ENCODE results near the gene SLC5A6. TPM values are rescaled to one million over a fixed set of nuclear protein-coding genes. Genes with fewer than 3 reads are reported as not detected.

The SLC5A6 gene
- total and polyA plus RNA-seq, 2 of the 4 experiments (the other 2 are of a cell fraction): 28.8 to 34.2 TPM

- H3K9ac ChIP-seq (ENCODE audit: low read depth, low read length): no peak overlapping the region
- H2BK120ac ChIP-seq (ENCODE audit: low read depth, low read length): no peak overlapping the region
- no CpG with 5 or more reads among the region's 2 CpGs for WGBS, 2 experiments (ENCODE audit: extremely low coverage in 2 of 2, insufficient read length in 1 of 2)
- H2AFZ ChIP-seq (replicated peaks; ENCODE audit: low read length, poor library complexity): no peak overlapping the region
- peak overlapping the region; percentile 35 for H2AK9ac ChIP-seq (replicated peaks; ENCODE audit: low read depth, low read length, poor library complexity)
- H4K91ac ChIP-seq (ENCODE audit: insufficient read depth, low read depth, low read length): no peak overlapping the region
- H3K9me1 ChIP-seq (ENCODE audit: insufficient read depth, low read length): no peaks in the 10 kb centered on the region; the same call in 1 of the 2 replicates
- POLR2A ChIA-PET (ENCODE audit: unreplicated experiment): no interaction called here
- no peak overlapping the region for H3K4me3 ChIP-seq (ENCODE audit: insufficient read depth, low read depth, low read length)
- no peak overlapping the region for H3K4me2 ChIP-seq (ENCODE audit: low read depth, low read length)
- no peak overlapping the region for H3K23ac ChIP-seq (ENCODE audit: low read depth, low read length)
- no peak overlapping the region for H4K5ac ChIP-seq (ENCODE audit: low read depth, low read length)
- dilution Hi-C loops (cut with HindIII; ENCODE audit: low sequenced_read_pairs, unreplicated experiment): no loop called here
- H4K8ac ChIP-seq (ENCODE audit: low read depth in 2 of 2, low read length in 2 of 2): no peak overlapping the region
- H3K9me3 ChIP-seq (ENCODE audit: control insufficient read depth, insufficient read depth, low read length): no peaks in the 10 kb centered on the region
- no peak overlapping the region for H2BK20ac ChIP-seq (ENCODE audit: low read depth, low read length)
- intact Hi-C loops (cut with micrococcal nuclease): no loop called here
- CTCF ChIA-PET: no interaction called here
- no peak overlapping the region for H3K27ac ChIP-seq (ENCODE audit: insufficient read depth, low read length)
- H3K4me1 ChIP-seq (ENCODE audit: control insufficient read depth, insufficient read depth, low read length): no peaks in the 10 kb centered on the region
- in situ Hi-C loops (cut with MboI; ENCODE audit: low sequenced_read_pairs): loop anchor here (5.0 kb wide), 1 partner anchor 97 kb away; no protein-coding TSS in a partner anchor
- no peak for DNase-seq
- H3K18ac ChIP-seq (ENCODE audit: low read depth, low read length): no peak overlapping the region
- peaks cover 28% of the 10 kb centered on the region for H3K36me3 ChIP-seq (ENCODE audit: control insufficient read depth, insufficient read depth, low read length)
- no peak overlapping the region for H3K4ac ChIP-seq (ENCODE audit: low read depth, low read length)
- no peak overlapping the region for H3K14ac ChIP-seq (replicated peaks; ENCODE audit: low read depth, low read length)
- ATAC-seq (ENCODE audit: low read depth): no peak
- H3K56ac ChIP-seq (ENCODE audit: extremely low read depth, insufficient read depth, low read length): no peak overlapping the region
- no peak overlapping the region for H2BK15ac ChIP-seq (ENCODE audit: low read depth, low read length)
- H3K79me1 ChIP-seq (ENCODE audit: low read depth in 1 of 2, low read length in 2 of 2): no peaks in the 10 kb centered on the region
- H2BK5ac ChIP-seq (ENCODE audit: low read depth, low read length, poor library complexity, severe bottlenecking): no peak overlapping the region
- TF ChIP-seq MXI1 (IDR thresholded peaks at IDR 0.05; ENCODE audit: borderline replicate concordance, low read depth, low read length) (no peak), BHLHE40 (IDR thresholded peaks at IDR 0.05; ENCODE audit: low read depth, low read length) (no peak), SMC3 (IDR thresholded peaks at IDR 0.05; ENCODE audit: low read depth, low read length) (no peak), ELK1 (IDR thresholded peaks at IDR 0.05; ENCODE audit: borderline replicate concordance, low read depth, low read length) (no peak), RFX5 (IDR thresholded peaks at IDR 0.05; ENCODE audit: low read depth, low read length) (no peak)
- H2AK5ac ChIP-seq (ENCODE audit: low read depth, low read length): no peak overlapping the region
- no peaks in the 10 kb centered on the region; the same call in 1 of the 2 replicates for H3K27me3 ChIP-seq (ENCODE audit: control insufficient read depth, insufficient read depth, low read length)
- BruUV-seq (replicated peaks): no TSS peak
- H4K20me1 ChIP-seq (ENCODE audit: insufficient read depth, low read length): no peaks in the 10 kb centered on the region; the same call in 1 of the 2 replicates
Observed at GRCh38 chr2:27199241-27199640, 12.8 kb downstream of the SLC5A6 start.

All from IMR-90 (cell line).